ENCODE data around the gene ZMYND10. TPM values are rescaled to one million over a fixed set of nuclear protein-coding genes. Genes with fewer than 3 reads are reported as not detected.

Gene ZMYND10
- total and polyA plus RNA-seq, 9 of the 15 experiments (the other 6 are each of a cell fraction or from before 2014, with no cell fraction given), result 0.20 to 2.8 (median 0.70) TPM

GRCh38 chr3:50325113-50325480 lies 20.4 kb downstream of the ZMYND10 start:
- Histone ChIP-seq H3K9ac (ENCODE audit: insufficient read depth in 1 of 2, low read depth in 2 of 2, low read length in 2 of 2) (no peak overlapping the region), H3K4me3 (no peak overlapping the region), H3K4me2 (ENCODE audit: insufficient read depth, low read length) (no peak overlapping the region), H2AFZ (ENCODE audit: low read depth, low read length) (no peak overlapping the region), H3K36me3 (ENCODE audit: control insufficient read depth, insufficient read depth, low read length) (peaks cover 35% of the 10 kb centered on the region; the same call in 1 of the 3 replicates), H3K9me1 (ENCODE audit: control insufficient read depth, insufficient read depth, low read length) (no peaks in the 10 kb centered on the region), H3K79me2 (ENCODE audit: control insufficient read depth, insufficient read depth, low read length) (peaks cover 22% of the 10 kb centered on the region), H3K27me3 (ENCODE audit: control insufficient read depth in 2 of 2, insufficient read depth in 2 of 2, low read length in 2 of 2) (no peaks in the 10 kb centered on the region), H3K27ac (ENCODE audit: extremely low read depth, low read depth, low read length) (no peak overlapping the region), H3K9me3 (replicated peaks; ENCODE audit: control insufficient read depth, insufficient read depth, low read depth, low read length) (no peaks in the 10 kb centered on the region), H3K4me1 (replicated peaks in 1 of 2; ENCODE audit: control insufficient read depth in 2 of 2, insufficient read depth in 2 of 2, low read length in 2 of 2) (peaks cover 21 to 47% of the 10 kb centered on the region in 2 experiments; a peak in 4 of 5 replicates), H4K20me1 (replicated peaks; ENCODE audit: control insufficient read depth, insufficient read depth, low read length) (no peaks in the 10 kb centered on the region)
- BruUV-seq (replicated peaks), result no TSS peak
- FAIRE-seq (no peak), ATAC-seq (no peak), DNase-seq (ENCODE audit: extremely low read depth in 1 of 4, low spot score in 3 of 4) (no peak)
- in situ Hi-C loops (cut with MboI) (no loop called here), intact Hi-C loops (cut with micrococcal nuclease) (loop anchor here (2.0 kb wide), 1 partner anchor 136 kb away; no protein-coding TSS in a partner anchor)
- no peak for TF ChIP-seq ZC3H8 (IDR thresholded peaks at IDR 0.05)
- TF ChIP-seq SRSF7 (optimal IDR thresholded peaks at IDR 0.05; ENCODE audit: low read depth, low read length), result no peak
- TF ChIP-seq RBM15 (IDR thresholded peaks at IDR 0.05; ENCODE audit: insufficient read depth, low read length), result no peak
- no peak for TF ChIP-seq CC2D1A (IDR thresholded peaks at IDR 0.05)
- TF ChIP-seq BACH1 (tag; IDR thresholded peaks at IDR 0.05), result no peak
- TF ChIP-seq SP2 (IDR thresholded peaks at IDR 0.05; ENCODE audit: extremely low read depth, low read depth, low read length, poor library complexity, severe bottlenecking), result no peak
- TF ChIP-seq ZNF445 (CRISPR knock-in tag; IDR thresholded peaks at IDR 0.05; ENCODE audit: low read depth), result no peak
- no peak for TF ChIP-seq RBBP5 (IDR thresholded peaks at IDR 0.05; ENCODE audit: borderline replicate concordance, insufficient read depth, low read length, poor library complexity, severe bottlenecking)
- no peak for TF ChIP-seq TAF7 (tag; IDR thresholded peaks at IDR 0.05)
- TF ChIP-seq ZNF512 (tag; IDR thresholded peaks at IDR 0.05), result no peak
- no peak for TF ChIP-seq MYNN (IDR thresholded peaks at IDR 0.05)
- TF ChIP-seq MYNN (CRISPR knock-in tag; IDR thresholded peaks at IDR 0.05), result no peak
- TF ChIP-seq XRCC4 (IDR thresholded peaks at IDR 0.05; ENCODE audit: extremely low read depth, insufficient read depth, insufficient read length), result no peak
- TF ChIP-seq FOXJ3 (CRISPR knock-in tag; IDR thresholded peaks at IDR 0.05), result no peak
- no peak for TF ChIP-seq ZNF224 (CRISPR knock-in tag; IDR thresholded peaks at IDR 0.05)
- no peak for TF ChIP-seq CBX3 (IDR thresholded peaks at IDR 0.05; ENCODE audit: borderline replicate concordance in 1 of 2, low read length in 2 of 2)
- no peak for TF ChIP-seq NELFE (IDR thresholded peaks at IDR 0.05; ENCODE audit: insufficient read depth, insufficient read length)
- TF ChIP-seq PTTG1 (tag; IDR thresholded peaks at IDR 0.05; ENCODE audit: low read depth), result no peak
- TF ChIP-seq ZNF444 (CRISPR knock-in tag; IDR thresholded peaks at IDR 0.05), result no peak
- no peak for TF ChIP-seq CBX2 (IDR thresholded peaks at IDR 0.05; ENCODE audit: insufficient read depth, low read length, poor library complexity, severe bottlenecking)
- ChIA-PET CTCF (ENCODE audit: low intra/inter-chr PET ratio) (interaction anchor here (1.4 to 2.1 kb wide), 2 partner anchors 51 to 98 kb away, joined by 6 read pairs; no protein-coding TSS in a partner anchor), POLR2A (no interaction called here)
- WGBS (ENCODE audit: insufficient coverage, low coverage, missing lambda C conversion rate), result no CpG with 5 or more reads among the region's 2 CpGs

All from K562 (cell line).